Ramos (cell line): ENCODE results near the gene RAB8B.

Experiments used
- in situ Hi-C: fragments of 300-500 bp; cut with MboI; formaldehyde crosslinking; loops from one replicate; pipeline ENCODE4 v1.14.3; 2022; ENCODE audit warnings: low sequenced_read_pairs; ENCODE audit not compliant: unreplicated experiment

RAB8B gene

GRCh38 chr15:63188926-63189871 is at the start of gene RAB8B:
RAB8B (plus strand) TSS chr15:63189606; CDS start chr15:63189625, 19 bp downstream.
- in situ Hi-C loops, result no loop called here

- in situ Hi-C loops, result no loop called here
These were observed 48.5 kb upstream of the RAB8B start for GRCh38 chr15:63140936-63141335.

GRCh38 chr15:63145426-63145825 is 44.0 kb upstream of the RAB8B start:
- in situ Hi-C loops, result no loop called here

- in situ Hi-C loops, result no loop called here
These were observed 42.7 kb upstream of the RAB8B start for GRCh38 chr15:63146684-63147083.

- in situ Hi-C loops, result no loop called here
These were observed 37.7 kb upstream of the RAB8B start for GRCh38 chr15:63151665-63152064.

GRCh38 chr15:63155486-63155885 is 33.9 kb upstream of the RAB8B start:
- in situ Hi-C loops, result no loop called here

- in situ Hi-C loops, result no loop called here
These were observed 33.2 kb upstream of the RAB8B start for GRCh38 chr15:63156086-63156710.

- in situ Hi-C loops, result no loop called here
These were observed 32.7 kb upstream of the RAB8B start for GRCh38 chr15:63156755-63157117.

- in situ Hi-C loops, result no loop called here
These were observed 32.1 kb upstream of the RAB8B start, which contains the start of gene RPS27L for GRCh38 chr15:63157118-63157843. RPS27L (minus strand) TSS chr15:63157477; CDS start chr15:63157405, 72 bp downstream.

- in situ Hi-C loops, result no loop called here
These were observed 31.4 kb upstream of the RAB8B start for GRCh38 chr15:63157891-63158431.

GRCh38 chr15:63160638-63161037 is 28.8 kb upstream of the RAB8B start:
- in situ Hi-C loops, result no loop called here

- in situ Hi-C loops, result no loop called here
These were observed 26.2 kb upstream of the RAB8B start for GRCh38 chr15:63163217-63163616.

- in situ Hi-C loops, result no loop called here
These were observed 24.1 kb upstream of the RAB8B start for GRCh38 chr15:63165166-63165859.

GRCh38 chr15:63166219-63166618 is 23.2 kb upstream of the RAB8B start:
- in situ Hi-C loops, result no loop called here

- in situ Hi-C loops, result no loop called here
These were observed 19.6 kb upstream of the RAB8B start for GRCh38 chr15:63169788-63170187.

GRCh38 chr15:63172376-63172775 is 17.0 kb upstream of the RAB8B start:
- in situ Hi-C loops, result no loop called here

GRCh38 chr15:63172851-63173451 is 16.5 kb upstream of the RAB8B start:
- in situ Hi-C loops, result no loop called here

- in situ Hi-C loops, result no loop called here
These were observed 13.1 kb upstream of the RAB8B start for GRCh38 chr15:63176302-63176701.

GRCh38 chr15:63178034-63178433 is 11.4 kb upstream of the RAB8B start:
- in situ Hi-C loops, result no loop called here

- in situ Hi-C loops, result no loop called here
These were observed 8.7 kb upstream of the RAB8B start for GRCh38 chr15:63180746-63181145.
